Stimulated activated CD8-positive, alpha-beta memory T cell treated with anti-CD3 and anti-CD28 coated beads, Interleukin-7, amount 100 ng/mL, for 4 hours (primary cell): ENCODE data around the gene SUGCT.

Experiments used
- DNase-seq, 2 donors: peaks; one replicate each; pipeline ENCODE4 v3.0.0-alpha.2; 2020; ENCODE audit warnings: low read depth in 2 of 2

SUGCT gene

DNA sequence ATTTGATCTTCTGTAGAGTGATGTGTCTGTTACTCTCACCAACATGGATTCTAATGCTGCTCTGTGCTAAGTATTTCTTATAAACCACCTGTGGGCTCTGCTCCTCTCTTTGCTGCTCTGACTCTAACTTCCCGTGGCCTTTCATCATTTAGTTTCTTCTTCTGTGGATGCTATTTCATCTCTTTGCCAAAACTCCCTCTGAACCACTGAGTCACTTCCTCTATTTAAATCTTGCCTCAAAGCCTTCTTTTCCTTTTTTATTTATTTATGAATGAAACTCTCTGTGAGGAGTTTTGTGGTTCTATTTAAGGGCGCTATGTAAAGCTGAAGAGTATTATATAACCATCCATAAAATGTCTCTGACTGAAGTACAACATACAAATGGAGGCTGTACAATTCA lies 538.5 kb downstream of the SUGCT start:
- DNase-seq: no peak

DNA sequence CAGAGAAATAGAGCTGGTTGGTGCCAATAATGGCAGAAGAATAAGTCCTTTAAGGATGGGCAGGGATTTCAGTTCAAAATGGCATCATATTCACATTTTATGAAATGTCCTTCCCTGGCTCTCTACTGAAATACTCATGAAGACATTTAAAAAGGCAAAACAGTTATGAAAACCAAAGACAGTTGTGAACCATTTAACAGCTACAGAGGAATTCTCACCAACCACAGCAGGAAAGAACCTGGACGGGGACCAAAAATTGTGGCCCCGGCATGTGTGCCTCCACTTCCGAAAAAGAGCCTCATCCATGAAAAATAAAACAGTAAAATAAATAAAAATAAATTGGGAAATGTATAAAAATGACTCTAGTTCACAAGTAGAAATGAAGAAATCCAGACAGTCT lies 539.5 kb downstream of the SUGCT start:
- no peak for DNase-seq

DNA sequence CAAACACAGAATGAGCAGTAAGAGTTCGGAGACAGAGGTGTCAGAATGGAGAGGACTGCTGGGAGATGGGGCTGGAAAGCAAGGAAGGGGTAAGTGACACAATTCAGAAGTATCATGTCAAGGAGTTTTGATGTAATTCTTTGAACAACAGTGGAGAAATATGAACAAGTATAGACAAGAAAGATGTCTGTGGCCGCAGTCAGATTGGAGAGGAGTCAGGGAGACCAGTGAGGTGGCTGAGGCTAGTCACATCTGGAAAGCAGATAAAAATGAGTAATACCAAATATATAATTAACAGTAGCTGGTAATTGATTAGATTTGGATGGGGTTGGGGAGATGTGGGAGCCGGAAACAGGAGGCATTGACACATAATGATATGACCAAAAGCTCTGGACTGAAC lies 540.9 kb downstream of the SUGCT start:
- no peak for DNase-seq

DNA sequence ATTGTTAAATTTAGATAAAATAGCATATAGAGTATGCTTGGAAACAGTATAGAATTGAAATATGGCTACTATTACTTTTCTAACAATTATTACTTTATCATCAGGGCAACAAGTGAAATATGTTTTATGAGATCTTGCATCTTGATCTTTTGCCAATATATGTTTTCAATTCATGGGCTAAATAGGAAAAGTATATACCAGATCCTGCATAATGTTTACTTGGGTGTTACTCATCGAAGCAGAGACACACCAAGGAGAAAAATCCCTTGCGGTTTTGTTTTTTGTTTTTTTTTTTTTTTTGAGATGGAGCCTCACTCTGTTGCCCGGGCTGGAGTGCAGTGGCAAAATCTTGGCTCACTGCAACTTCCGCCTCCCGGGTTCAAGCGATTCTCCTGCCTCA lies 541.4 kb downstream of the SUGCT start:
- DNase-seq: no peak

DNA sequence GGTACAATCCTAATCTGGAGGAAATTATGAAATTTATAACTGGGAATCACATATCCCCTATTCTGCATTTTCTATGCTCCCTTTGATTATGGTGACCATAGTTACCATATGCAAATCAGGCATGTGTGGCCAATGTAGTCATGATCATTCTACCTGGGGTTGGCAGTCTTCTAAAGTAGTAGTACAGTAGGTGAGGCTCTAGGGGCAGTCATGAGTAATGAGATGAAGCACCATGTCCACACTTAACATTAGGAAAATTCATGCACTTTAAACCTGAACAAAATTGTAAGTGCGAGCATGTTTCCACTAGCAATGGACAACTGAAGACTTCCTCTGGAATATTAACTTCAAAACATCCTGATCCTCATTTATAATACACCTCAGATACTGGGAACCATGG lies 545.9 kb downstream of the SUGCT start:
- no peak for DNase-seq

DNA sequence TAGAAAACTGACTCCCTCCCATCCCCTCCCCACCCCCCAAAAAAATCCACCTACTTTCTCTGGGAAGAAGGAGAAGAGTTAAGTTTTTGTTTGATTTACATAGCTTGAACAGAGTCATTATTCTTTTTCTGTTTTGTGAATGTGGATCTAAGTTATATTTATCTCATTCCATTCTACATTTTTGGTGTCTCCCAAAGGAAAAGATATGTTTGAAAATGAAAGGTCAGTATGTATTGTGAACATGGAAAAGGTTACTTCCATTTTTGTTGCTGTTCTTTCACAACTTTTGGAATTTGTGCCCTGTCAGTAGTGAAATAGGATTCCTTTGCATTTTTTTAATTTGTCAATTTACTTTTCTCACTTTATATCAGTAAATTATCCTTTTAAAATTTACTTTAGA lies 547.9 kb downstream of the SUGCT start:
- DNase-seq: no peak

DNA sequence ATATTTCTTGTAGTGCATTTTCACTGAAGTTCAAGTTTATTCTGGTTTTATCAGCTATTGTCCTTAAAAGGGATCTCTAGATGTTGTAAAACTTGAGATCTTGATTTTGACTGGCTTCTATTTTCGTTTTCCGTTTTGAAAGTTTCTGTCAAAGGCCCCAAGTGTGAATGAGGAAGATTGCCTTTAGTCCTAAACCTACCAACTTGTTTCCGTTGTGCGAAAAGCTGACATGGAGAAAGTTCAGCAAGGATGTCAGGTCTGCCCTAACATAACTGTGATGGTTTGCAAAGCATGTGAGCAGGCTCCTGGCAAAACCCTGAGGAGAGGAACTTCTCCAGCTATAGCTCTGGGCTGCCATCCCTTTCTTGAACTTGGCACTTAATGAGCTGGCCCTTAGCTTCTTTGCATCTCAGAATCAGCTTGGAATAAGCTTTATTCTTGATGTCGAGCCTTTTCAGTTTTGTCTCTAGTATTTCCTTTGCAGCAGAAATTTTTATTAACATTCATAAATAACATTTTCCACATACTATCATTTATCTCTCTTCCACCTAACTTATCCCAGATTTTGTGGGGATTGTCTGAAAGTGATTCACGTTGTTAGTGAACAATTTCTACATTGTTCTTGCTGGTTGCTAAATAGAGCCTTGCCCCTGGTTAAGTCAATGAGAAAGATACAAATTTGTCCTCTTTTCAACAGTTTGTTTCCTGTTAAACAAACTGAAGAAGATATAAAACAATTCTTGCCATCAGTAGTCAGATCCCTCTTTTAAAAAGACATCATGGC lies 559.4 kb downstream of the SUGCT start:
- no peak for DNase-seq

DNA sequence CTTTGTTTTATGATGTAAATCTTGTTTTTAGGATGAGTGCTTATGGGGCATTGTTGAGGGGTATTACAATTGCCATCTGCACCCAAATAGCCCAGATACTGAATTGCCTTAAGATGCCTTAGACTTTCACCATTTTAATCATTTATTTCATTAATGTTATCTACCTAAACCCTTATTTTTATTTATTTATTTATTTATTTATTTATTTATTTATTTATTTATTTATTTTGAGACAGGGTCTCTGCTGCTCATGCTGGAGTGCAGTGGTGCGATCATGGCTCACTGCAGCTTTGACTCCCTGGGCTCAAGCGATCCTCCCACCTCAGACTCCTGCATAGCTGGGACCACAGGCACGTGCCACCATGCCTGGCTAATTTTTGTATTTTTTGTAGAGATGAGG lies 560.2 kb downstream of the SUGCT start:
- no peak for DNase-seq

DNA sequence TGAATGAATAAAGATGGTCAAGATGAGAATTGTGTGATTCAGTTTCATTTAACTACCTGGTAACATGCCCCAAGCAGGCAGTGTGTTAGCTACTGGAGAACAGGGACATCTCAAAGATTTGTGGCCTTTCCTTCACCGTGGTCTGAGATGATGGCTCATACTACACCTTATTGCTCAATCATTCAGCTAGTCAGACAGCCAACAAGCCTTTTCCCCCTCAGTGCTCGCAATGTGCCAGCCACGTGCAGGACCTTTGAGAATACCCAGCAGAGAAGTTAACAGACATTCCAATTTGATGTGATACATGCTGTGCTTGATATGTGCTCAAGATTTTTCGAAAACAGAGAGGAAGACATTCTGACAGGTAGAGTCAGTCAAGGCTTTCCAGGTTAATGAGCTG lies 562.8 kb downstream of the SUGCT start:
- no peak for DNase-seq

DNA sequence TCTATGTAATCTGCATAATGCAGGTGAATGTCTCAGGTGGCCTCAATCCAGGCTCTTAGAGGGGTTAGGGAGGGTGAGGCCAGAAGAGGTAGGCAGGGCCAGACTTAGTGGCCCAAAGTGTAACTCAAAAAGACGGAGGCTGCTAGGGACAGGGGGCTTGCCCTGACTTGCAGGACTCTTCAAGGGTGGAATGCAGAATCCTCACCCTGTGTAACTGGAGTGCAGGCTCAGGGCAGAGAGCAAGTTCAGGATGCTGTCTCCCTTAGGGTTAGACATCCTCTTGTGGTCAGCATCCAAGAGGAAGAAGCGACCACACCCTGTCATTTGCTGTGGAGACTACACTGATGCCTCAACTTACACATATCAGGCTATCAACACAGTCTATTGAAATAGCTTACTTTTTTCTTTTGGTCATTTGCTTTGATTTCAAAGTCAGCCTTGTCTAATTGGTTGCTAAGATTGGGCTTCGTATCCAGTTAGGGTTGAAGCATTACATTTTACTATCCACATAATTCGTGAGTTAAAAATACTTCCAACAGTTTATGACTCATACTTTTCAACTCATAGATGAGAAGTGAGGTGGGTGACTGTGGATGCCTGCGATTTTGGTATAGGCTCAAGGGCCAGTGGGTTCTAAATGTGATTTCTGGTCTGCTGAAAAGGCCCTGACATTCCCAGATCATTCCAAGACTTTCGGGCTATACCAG lies 563.6 kb downstream of the SUGCT start:
- DNase-seq: no peak

DNA sequence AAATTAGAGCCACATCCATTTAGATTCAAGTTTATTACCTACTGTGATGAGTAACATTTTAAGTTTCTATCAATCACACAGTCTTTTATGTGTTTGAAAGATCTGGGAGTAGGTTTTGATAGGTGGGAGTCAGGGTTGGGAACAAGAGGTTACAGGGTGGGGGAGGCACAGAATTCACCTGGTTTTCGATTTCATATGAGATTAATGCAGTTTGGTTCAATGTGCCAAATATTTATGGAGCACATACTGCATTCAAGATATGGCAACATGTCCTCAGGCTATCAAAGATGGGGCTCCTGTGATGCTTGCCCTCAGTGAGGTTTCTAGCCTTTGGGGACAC lies 564.1 kb downstream of the SUGCT start:
- no peak for DNase-seq

DNA sequence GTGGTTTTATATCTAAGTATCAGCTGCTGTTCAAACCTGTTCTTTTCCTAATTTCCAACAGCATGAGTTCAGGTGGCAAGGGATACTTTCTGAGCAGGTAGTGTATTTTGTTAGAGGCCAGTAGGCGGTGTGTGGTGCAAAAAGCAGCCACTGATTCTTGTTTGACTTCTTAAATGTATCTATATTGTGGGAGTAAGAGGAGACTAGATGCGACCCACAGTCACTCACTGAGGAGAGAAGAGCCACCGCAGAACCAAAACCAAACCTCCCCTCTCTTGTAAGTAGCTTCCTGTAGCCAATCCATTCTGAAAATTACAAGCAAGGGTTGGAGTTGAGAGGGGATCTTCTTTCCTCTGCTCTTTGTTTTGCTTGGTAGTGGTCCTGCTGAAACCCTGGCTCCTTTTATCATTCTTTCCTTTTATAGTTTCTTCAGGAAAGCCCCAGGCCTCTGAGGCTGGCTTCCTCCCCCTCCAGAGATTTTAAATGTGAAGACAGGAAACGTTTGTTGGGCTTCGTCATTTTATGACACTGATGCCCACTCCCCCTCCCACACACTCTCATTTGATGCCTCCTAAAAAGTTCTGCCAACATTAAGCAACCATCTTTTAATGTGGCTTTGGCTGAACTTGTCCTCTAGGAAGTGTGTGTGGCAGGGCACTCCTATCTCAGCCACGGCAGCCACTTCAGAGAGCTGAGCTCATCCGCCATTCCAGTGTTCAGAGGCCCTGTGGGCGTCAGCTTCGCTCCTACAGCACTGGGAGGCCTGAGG lies 566.0 kb downstream of the SUGCT start:
- DNase-seq: no peak

DNA sequence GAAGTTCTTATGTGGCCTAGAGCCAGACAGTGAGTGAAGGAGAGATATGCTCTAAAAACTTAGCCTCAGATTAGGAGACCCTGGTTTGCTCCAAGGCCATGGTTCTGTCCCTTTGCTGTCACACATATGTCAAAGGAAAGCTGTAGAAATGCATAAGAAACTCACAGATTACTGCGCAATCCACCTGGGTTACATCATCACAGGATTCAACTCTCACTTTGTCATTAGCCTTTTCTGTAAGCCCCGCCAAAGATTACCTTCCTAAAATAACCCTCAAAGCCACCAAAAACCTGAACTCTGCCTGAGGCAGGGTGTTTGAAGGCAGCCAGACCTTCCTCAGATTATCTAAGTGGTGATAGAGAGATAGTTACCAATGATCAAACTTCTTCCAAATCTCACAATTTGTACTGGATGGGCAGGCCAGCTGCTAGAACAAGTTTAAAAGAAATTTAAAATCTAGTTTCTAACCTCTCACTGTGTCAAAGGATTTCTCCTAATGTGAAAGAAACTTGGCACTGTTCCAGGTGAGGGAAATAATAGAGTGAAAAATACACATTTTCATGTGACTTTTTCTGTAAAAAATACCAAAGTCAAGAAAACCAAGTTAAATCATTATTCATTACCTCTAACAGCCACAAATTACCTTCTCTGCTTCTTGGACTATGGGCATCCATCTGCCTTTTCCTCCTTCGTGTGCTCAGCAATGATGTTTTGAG lies 567.2 kb downstream of the SUGCT start:
- no peak for DNase-seq

DNA sequence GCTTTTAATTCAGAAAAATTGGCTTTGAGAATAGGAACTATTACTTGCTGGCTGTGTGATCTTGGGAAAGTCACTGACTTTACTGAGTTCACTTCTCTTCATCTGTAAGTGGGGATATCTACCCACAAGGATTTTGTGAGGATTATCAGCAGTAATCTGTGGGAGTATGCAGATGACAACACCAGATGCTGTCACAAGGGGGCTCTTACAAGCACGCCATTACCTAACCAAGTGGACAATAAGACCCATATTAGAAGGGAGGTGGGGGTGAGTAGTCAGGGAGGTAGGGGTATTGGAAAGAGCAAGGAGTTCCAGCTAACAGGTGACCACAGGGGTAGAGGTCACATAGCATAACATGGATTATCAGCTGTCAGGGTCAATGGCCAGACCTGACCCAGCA lies 569.4 kb downstream of the SUGCT start:
- DNase-seq: no peak

DNA sequence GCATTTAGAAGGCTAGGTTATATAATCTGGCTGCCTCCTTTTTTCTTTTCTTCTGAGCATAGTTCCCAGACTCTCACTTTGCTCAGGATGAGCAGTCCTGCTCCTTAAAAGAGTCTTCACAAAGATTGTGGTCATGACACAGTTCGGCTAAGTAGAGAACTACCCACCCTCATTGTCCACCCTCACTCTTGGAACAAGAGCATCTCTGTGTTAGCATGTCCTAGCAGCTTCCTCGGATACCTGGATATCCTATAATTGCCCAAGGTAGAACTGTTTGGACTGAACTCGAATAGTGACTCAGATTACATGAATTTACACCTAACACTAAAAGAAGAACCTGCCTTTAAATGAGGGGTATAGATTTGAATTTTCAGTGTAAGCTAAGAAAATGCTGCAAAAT lies 572.0 kb downstream of the SUGCT start:
- no peak for DNase-seq

DNA sequence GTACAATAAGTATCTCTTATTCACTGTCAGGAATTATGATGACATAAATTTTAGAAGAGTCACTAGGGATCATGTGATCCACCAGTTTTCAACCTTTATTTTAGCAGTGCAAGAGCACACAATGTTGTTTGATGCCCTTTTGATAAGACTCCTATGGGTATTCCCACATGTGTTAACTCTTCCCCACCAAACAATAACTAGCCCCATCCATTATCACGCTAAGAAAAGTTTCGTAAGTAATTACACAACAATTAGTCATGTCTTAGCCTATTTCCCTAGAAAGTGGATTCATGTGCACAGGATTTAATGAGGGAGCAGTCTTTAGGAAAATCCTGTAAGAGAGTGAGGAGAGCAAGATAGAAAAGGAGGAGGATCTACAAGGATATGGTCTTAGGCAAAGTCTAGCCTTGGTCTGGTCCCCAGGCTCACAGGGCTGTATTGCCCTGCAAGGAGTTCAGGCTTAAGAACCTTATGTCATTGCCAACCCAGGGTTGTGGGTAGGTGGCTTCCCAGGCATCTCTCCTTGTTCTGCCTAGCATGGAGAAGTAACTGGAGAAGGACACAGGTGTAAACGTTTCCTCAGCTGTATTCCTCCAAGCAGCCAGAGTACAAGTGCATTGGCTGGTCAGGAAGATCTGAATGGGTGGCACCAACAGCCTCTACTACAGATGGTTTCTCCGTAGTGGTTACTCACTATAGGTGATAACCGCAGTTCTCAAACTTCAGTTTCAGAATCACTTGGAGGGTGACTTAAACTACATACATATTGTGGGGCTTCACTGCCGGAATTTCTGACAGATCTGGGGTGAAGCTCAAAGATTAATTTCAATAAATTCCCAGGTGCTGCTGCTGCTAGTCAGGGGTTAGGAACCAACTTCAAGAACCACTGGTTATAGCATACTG lies 574.5 kb downstream of the SUGCT start:
- DNase-seq: no peak

DNA sequence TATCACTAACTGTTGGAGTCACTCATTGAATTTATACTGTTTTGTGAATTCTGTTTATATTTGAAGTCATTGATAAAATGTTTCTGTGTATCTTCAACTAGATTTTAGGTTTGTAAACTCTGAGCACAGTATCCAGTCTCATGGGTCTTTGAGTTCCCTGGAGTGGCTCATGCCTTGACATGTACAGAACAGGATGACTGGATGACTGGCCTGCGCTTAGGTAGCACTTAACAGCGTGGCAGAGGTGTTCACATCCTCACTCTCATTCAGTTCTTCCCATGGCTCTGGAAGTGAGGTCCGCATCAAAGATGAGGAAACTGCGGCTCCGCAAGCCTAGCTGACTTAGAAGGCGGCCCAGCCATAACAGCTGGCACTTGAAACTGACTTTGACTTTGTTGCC lies 576.9 kb downstream of the SUGCT start:
- DNase-seq: no peak

DNA sequence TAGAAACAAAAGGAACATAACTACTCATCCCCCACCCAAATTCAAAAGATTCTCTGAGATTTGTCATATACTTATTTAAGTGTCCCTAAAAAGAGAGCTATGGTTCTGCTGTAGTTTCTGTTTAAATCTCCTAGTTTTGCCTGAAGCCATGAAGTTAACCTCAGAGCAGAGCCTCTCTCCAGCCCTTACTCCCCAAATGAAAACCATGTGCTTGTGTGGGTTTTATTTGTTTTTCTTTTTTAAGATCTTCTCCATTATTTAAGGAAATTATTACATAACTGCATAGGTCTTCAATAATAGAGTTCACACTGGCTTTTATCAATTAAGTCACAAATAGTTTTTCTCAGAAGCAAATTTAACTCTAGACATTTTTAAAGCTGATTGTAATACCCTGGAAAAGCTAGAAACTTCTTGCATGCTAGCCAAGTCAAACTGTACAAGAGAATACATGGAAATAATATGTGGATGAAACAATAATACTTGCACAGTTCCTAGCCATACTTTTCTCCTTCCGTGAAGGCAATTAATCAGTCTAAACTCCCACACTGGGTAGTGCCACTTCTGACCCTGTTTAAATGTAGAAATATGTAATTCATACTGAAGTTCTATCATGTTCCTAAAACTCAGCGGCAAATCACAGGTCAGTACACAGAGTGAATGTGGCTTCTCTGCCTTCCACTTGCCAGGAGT lies 579.7 kb downstream of the SUGCT start:
- DNase-seq: no peak

DNA sequence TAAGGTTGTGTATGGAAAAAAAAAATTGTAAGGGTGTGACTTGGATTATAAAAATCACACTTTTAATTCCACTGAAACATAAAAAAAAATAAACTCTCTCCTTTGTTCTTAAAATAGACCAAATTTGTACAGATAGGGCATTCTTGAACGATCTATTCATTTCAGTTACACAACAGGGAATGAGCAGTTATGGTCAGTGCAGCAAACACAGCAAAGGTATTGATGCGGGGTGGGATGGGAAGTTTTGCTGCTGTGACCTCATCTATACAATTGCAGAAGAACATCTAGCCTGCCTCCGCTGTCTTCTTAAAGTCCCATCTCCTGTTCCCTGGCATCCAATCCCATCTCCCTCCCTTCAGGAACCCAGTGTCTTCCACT lies 580.2 kb downstream of the SUGCT start:
- no peak for DNase-seq

DNA sequence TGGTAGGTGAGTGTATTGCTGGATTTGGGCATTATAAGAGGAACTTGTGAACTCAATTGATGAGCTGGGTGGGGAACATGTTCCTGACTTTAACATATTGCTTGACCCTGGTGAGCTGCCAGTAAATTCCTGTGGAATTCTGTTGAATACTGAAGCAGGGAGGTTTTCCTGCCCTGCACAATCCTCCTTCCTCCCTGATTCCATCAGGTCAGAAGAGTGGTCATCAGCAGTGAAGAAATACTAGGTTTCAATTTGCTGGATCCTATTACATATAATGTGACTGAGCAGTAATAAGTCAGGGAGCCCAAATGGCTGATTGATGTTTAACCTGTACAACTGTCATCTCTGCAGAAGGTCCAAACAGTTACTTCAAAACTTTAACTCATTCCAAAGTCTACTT lies 581.2 kb downstream of the SUGCT start:
- DNase-seq: no peak

DNA sequence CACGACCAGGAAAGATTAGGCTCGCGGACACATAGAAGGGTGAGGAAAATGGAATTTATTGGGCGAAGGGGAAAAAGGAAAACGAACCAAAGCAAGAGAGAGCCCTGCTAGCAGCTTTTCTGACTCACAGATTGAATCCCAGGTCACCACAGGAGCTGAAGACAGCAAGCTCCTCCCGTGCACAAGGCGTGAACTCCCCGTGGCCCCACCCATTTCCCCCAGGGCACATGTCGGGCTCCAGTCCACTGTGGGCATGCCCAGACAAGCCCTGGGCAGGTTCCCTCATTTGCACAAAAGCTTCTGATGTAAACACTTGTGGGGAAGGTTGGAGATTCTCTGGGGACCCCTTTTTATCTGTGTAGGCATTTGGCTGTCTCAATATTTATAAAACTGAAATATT lies 582.4 kb downstream of the SUGCT start:
- no peak for DNase-seq
